Stimulated activated CD4-positive, alpha-beta T cell treated with anti-CD3 and anti-CD28 coated beads, Interleukin-12 subunit alpha, Interleukin-12 subunit beta, amount 100 ng/mL, for 24 hours (primary cell): Measurements from ENCODE around the gene CLDN11.

Experiments used
- DNase-seq, 2 experiments: peaks; one replicate each; pipeline ENCODE4 v3.0.0-alpha.2; 2020; ENCODE audit warnings: low read depth in 2 of 2

The CLDN11 gene

GRCh38 chr3:170426240-170426797 lies 7.7 kb downstream of the CLDN11 start:
- no peak for DNase-seq

GRCh38 chr3:170428095-170428494 lies 9.4 kb downstream of the CLDN11 start:
- no peak for DNase-seq

GRCh38 chr3:170429050-170429449 lies 10.4 kb downstream of the CLDN11 start:
- DNase-seq: no peak

- no peak for DNase-seq
Measured at GRCh38 chr3:170431054-170431453, 12.4 kb downstream of the CLDN11 start.

- no peak for DNase-seq
Measured at GRCh38 chr3:170432416-170432815, 13.7 kb downstream of the CLDN11 start.

GRCh38 chr3:170436697-170437096 lies 18.0 kb downstream of the CLDN11 start:
- DNase-seq: no peak

GRCh38 chr3:170437176-170437575 lies 18.5 kb downstream of the CLDN11 start:
- DNase-seq: no peak

GRCh38 chr3:170437696-170438407 lies 19.2 kb downstream of the CLDN11 start:
- DNase-seq: no peak

GRCh38 chr3:170438836-170439235 lies 20.2 kb downstream of the CLDN11 start:
- no peak for DNase-seq

GRCh38 chr3:170440344-170440743 lies 21.7 kb downstream of the CLDN11 start:
- no peak for DNase-seq

GRCh38 chr3:170441412-170441811 lies 22.7 kb downstream of the CLDN11 start:
- DNase-seq: no peak

GRCh38 chr3:170442947-170443346 lies 24.3 kb downstream of the CLDN11 start:
- no peak for DNase-seq

- no peak for DNase-seq
Measured at GRCh38 chr3:170443457-170443856, 24.8 kb downstream of the CLDN11 start.

- no peak for DNase-seq
Measured at GRCh38 chr3:170448584-170448983, 29.9 kb downstream of the CLDN11 start.

- no peak for DNase-seq
Measured at GRCh38 chr3:170450039-170450438, 31.4 kb downstream of the CLDN11 start.

- no peak for DNase-seq
Measured at GRCh38 chr3:170454509-170454908, 35.8 kb downstream of the CLDN11 start.

- no peak for DNase-seq
Measured at GRCh38 chr3:170458285-170458684, 39.6 kb downstream of the CLDN11 start.

GRCh38 chr3:170463011-170463410 lies 44.3 kb downstream of the CLDN11 start:
- DNase-seq: no peak

GRCh38 chr3:170465955-170466354 lies 47.3 kb downstream of the CLDN11 start:
- DNase-seq: no peak

- no peak for DNase-seq
Measured at GRCh38 chr3:170467007-170467406, 48.3 kb downstream of the CLDN11 start.

- no peak for DNase-seq
Measured at GRCh38 chr3:170467571-170468147, 49.0 kb downstream of the CLDN11 start.

- no peak for DNase-seq
Measured at GRCh38 chr3:170469151-170470062, 50.7 kb downstream of the CLDN11 start.
